ENCODE data around the gene SYT11. TPM values are rescaled to one million over a fixed set of nuclear protein-coding genes. Genes with fewer than 3 reads are reported as not detected.
A peak's percentile ranks its signal among the peaks of the same experiment; 100 is the strongest.

The SYT11 gene
- total and polyA plus RNA-seq, 10 of the 15 experiments (the other 5 are each of a cell fraction or from before 2014, with no cell fraction given), result 7.7 to 21.2 (median 13.5) TPM

DNA sequence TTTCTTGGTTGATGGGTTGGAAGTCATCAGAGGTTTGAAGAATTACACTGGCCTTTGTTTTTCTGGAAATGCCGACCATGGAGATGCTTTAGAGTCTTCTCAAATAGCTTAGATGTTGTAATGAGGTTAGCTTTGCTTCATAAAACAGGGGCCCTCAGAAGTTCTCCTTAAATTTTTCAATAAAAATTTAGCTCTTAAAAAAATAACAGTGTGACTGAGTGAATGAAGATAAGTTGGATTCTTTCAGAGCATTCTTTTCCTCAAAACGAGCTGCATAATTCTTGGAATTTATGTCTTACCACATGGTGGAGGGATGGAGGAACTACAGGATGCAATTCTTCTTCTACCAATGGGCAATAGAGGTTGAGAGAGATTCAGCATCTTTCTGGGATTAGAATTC lies 23.4 kb downstream of the SYT11 start (continued):
- TF ChIP-seq, protein P1, sequence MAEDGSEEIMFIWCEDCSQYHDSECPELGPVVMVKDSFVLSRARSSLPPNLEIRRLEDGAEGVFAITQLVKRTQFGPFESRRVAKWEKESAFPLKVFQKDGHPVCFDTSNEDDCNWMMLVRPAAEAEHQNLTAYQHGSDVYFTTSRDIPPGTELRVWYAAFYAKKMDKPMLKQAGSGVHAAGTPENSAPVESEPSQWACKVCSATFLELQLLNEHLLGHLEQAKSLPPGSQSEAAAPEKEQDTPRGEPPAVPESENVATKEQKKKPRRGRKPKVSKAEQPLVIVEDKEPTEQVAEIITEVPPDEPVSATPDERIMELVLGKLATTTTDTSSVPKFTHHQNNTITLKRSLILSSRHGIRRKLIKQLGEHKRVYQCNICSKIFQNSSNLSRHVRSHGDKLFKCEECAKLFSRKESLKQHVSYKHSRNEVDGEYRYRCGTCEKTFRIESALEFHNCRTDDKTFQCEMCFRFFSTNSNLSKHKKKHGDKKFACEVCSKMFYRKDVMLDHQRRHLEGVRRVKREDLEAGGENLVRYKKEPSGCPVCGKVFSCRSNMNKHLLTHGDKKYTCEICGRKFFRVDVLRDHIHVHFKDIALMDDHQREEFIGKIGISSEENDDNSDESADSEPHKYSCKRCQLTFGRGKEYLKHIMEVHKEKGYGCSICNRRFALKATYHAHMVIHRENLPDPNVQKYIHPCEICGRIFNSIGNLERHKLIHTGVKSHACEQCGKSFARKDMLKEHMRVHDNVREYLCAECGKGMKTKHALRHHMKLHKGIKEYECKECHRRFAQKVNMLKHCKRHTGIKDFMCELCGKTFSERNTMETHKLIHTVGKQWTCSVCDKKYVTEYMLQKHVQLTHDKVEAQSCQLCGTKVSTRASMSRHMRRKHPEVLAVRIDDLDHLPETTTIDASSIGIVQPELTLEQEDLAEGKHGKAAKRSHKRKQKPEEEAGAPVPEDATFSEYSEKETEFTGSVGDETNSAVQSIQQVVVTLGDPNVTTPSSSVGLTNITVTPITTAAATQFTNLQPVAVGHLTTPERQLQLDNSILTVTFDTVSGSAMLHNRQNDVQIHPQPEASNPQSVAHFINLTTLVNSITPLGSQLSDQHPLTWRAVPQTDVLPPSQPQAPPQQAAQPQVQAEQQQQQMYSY (CRISPR knock-in tag; IDR thresholded peaks at IDR 0.05), result no peak
- TF ChIP-seq RUNX3 (IDR thresholded peaks at IDR 0.05; ENCODE audit: low read length) (no peak), SPI1 (IDR thresholded peaks at IDR 0.05; ENCODE audit: borderline replicate concordance, insufficient read depth, low read depth, low read length) (no peak)

DNA sequence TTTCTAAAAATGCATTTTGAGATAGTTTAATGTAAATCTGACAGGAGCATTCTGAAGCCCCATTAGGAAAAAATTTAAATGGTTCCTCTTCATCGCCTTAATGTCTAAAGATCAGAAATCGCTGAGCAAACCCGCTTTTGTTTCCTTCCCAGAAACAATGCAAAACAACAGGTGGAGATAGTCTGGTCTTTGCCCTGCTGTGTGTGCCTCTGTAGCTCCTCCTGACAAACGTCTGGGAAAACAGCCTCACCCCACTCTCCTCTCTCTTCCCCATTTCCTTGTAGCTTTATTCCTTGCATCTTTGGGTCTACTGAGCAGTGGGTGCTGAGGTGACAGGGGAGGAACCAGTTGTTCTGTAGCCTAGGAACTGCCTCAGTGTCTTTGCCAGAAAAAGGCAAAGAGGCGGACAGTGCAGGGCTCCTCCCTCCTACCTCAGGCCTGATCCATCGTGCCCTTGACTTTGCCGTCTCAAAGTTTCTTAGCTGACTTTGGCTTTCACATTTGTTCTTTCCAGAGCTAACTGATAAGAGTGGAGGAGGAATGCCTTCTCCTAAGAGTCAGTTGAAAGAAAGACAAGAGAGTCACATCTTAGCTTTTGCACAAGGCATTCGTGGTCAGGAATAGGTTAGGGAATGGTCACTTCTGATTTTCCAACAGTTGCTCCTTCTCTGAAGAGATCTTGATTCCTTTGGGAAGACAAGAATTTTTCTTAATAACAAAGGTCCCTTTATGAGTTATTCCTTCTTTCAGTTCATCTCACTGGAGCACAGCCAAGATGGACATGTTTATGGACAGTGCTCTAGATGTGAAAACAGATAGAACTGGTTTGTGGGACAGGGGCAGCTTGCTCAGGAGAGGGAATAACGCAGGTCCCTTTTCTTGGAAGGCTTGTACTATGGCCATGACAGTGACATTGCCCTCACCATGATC lies 24.9 kb downstream of the SYT11 start:
- no peak overlapping the region for H3K9ac ChIP-seq (ENCODE audit: control insufficient read depth, insufficient read depth, low read length)
- RAD21 ChIA-PET (ENCODE audit: unreplicated experiment), result interaction anchor here (1.7 to 2.3 kb wide), 3 partner anchors 14 to 182 kb away, joined by 6 to 17 read pairs (median 6); partner anchors contain the start of gene SYT11
- intact Hi-C loops (cut with micrococcal nuclease; ENCODE audit: unreplicated experiment), result no loop called here
- no peak for ATAC-seq
- H3K4me2 ChIP-seq (ENCODE audit: control insufficient read depth, insufficient read depth), result no peak overlapping the region
- SMC1A ChIA-PET (ENCODE audit: uncharacterized antibody, unreplicated experiment), result interaction anchor here (0.6 to 3.9 kb wide), 7 partner anchors 10 to 244 kb away, joined by 3 to 29 read pairs (median 3); partner anchors contain the start of genes GON4L and SYT11
- no peak overlapping the region for H2AFZ ChIP-seq (ENCODE audit: control insufficient read depth, low read depth, low read length)
- POLR2A ChIA-PET, result interaction anchor here (0.5 to 3.1 kb wide), 7 partner anchors 9 to 380 kb away, joined by 3 to 22 read pairs (median 4); partner anchors contain the start of genes GON4L and SYT11
- peaks cover 7% of the 10 kb centered on the region for H3K4me1 ChIP-seq (ENCODE audit: control insufficient read depth, insufficient read depth, low read length)
- CTCF ChIA-PET, result interaction anchor here (0.7 to 2.3 kb wide), 3 partner anchors 22 to 46 kb away, joined by 3 to 6 read pairs (median 3); partner anchors contain the start of gene SYT11
- H3K36me3 ChIP-seq (ENCODE audit: control insufficient read depth in 2 of 2, insufficient read depth in 2 of 2, low read length in 1 of 2), result no peaks in the 10 kb centered on the region; a peak in 2 of 4 replicates
- no peaks in the 10 kb centered on the region for H3K9me3 ChIP-seq (replicated peaks; ENCODE audit: control insufficient read depth, insufficient read depth, low read length)
- BruUV-seq (replicated peaks), result TSS peak; percentile 47
- H3K27ac ChIP-seq (ENCODE audit: control insufficient read depth, insufficient read depth), result no peak overlapping the region
- WGBS (ENCODE audit: insufficient coverage, insufficient replicate concordance, low lambda C conversion rate, missing lambda C conversion rate), result 79% methylated on average over 9 of the region's 9 CpGs
- in situ Hi-C loops (cut with MboI), result no loop called here
- no peaks in the 10 kb centered on the region for H3K27me3 ChIP-seq (replicated peaks in 1 of 2; ENCODE audit: control insufficient read depth in 2 of 2, insufficient read depth in 2 of 2, low read length in 1 of 2)
- no peaks in the 10 kb centered on the region for H4K20me1 ChIP-seq (ENCODE audit: control insufficient read depth, insufficient read depth)
- FAIRE-seq, result no peak
- no peaks in the 10 kb centered on the region for H3K79me2 ChIP-seq (ENCODE audit: control insufficient read depth, insufficient read depth, low read length)
- no peak overlapping the region for H3K4me3 ChIP-seq
- no peak for DNase-seq (ENCODE audit: low read depth, low spot score)
- no peak for TF ChIP-seq KDM1A (IDR thresholded peaks at IDR 0.05; ENCODE audit: borderline replicate concordance)
- TF ChIP-seq CHD2 (IDR thresholded peaks at IDR 0.05; ENCODE audit: borderline replicate concordance, low read depth, low read length), result no peak
- TF ChIP-seq, protein P2, sequence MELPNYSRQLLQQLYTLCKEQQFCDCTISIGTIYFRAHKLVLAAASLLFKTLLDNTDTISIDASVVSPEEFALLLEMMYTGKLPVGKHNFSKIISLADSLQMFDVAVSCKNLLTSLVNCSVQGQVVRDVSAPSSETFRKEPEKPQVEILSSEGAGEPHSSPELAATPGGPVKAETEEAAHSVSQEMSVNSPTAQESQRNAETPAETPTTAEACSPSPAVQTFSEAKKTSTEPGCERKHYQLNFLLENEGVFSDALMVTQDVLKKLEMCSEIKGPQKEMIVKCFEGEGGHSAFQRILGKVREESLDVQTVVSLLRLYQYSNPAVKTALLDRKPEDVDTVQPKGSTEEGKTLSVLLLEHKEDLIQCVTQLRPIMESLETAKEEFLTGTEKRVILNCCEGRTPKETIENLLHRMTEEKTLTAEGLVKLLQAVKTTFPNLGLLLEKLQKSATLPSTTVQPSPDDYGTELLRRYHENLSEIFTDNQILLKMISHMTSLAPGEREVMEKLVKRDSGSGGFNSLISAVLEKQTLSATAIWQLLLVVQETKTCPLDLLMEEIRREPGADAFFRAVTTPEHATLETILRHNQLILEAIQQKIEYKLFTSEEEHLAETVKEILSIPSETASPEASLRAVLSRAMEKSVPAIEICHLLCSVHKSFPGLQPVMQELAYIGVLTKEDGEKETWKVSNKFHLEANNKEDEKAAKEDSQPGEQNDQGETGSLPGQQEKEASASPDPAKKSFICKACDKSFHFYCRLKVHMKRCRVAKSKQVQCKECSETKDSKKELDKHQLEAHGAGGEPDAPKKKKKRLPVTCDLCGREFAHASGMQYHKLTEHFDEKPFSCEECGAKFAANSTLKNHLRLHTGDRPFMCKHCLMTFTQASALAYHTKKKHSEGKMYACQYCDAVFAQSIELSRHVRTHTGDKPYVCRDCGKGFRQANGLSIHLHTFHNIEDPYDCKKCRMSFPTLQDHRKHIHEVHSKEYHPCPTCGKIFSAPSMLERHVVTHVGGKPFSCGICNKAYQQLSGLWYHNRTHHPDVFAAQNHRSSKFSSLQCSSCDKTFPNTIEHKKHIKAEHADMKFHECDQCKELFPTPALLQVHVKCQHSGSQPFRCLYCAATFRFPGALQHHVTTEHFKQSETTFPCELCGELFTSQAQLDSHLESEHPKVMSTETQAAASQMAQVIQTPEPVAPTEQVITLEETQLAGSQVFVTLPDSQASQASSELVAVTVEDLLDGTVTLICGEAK (IDR thresholded peaks at IDR 0.05; ENCODE audit: borderline replicate concordance), result no peak
- TF ChIP-seq, protein P3, sequence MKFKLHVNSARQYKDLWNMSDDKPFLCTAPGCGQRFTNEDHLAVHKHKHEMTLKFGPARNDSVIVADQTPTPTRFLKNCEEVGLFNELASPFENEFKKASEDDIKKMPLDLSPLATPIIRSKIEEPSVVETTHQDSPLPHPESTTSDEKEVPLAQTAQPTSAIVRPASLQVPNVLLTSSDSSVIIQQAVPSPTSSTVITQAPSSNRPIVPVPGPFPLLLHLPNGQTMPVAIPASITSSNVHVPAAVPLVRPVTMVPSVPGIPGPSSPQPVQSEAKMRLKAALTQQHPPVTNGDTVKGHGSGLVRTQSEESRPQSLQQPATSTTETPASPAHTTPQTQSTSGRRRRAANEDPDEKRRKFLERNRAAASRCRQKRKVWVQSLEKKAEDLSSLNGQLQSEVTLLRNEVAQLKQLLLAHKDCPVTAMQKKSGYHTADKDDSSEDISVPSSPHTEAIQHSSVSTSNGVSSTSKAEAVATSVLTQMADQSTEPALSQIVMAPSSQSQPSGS (IDR thresholded peaks at IDR 0.05; ENCODE audit: low read length), result no peak

Measured in GM12878 (cell line).